ENCODE results near the gene PGPEP1. TPM values are rescaled to one million over a fixed set of nuclear protein-coding genes. Genes with fewer than 3 reads are reported as not detected.

PGPEP1 gene
- total RNA-seq, 2 donors from 2014 or later = 16.4 to 20.6 TPM

- TF ChIP-seq, protein P1, sequence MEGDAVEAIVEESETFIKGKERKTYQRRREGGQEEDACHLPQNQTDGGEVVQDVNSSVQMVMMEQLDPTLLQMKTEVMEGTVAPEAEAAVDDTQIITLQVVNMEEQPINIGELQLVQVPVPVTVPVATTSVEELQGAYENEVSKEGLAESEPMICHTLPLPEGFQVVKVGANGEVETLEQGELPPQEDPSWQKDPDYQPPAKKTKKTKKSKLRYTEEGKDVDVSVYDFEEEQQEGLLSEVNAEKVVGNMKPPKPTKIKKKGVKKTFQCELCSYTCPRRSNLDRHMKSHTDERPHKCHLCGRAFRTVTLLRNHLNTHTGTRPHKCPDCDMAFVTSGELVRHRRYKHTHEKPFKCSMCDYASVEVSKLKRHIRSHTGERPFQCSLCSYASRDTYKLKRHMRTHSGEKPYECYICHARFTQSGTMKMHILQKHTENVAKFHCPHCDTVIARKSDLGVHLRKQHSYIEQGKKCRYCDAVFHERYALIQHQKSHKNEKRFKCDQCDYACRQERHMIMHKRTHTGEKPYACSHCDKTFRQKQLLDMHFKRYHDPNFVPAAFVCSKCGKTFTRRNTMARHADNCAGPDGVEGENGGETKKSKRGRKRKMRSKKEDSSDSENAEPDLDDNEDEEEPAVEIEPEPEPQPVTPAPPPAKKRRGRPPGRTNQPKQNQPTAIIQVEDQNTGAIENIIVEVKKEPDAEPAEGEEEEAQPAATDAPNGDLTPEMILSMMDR (IDR thresholded peaks at IDR 0.05) = no peak
- no peak for DNase-seq (ENCODE audit: low spot score)
- no peaks in the 10 kb centered on the region for H3K27me3 ChIP-seq
- no peaks in the 10 kb centered on the region for H3K36me3 ChIP-seq
- H3K4me3 ChIP-seq = no peak overlapping the region
- peaks cover 0 to 25% of the 10 kb centered on the region in 2 donors for H3K4me1 ChIP-seq
- no peak overlapping the region for H3K27ac ChIP-seq
- no peaks in the 10 kb centered on the region for H3K9me3 ChIP-seq
Observed at GRCh38 chr19:18390065-18390907, 49.9 kb downstream of the PGPEP1 start.

DNA sequence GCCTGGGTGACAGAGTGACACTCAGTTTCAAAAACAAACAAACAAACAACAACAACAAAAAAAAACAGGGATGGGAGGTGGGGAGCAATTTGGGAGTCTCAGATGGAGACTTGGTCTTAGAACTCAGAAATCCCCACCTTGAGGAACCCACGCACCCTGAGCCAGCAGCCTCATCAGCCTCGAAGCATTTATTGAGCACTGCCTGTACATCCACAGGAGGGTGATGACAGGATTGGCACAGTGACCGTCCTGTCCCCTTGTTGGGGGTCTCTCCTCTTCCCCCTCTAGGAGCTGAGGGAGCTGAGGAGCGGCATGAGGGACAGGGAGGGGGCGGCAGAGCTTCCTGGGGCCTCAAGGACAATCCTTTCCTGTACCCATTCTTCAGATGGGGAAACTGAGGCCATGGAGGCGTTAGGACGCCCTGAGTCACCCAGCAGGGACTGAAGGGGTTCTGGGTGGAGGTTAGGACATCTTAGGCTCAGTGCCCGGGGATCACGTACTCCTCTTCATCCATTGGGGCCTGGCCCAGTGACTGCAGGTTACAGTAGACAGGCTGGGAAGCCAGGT is 51.2 kb downstream of the PGPEP1 start:
- Histone ChIP-seq H3K4me3 (no peak overlapping the region), H3K9me3 (no peaks in the 10 kb centered on the region), H3K27ac (no peak overlapping the region), H3K4me1 (peaks cover 0 to 14% of the 10 kb centered on the region in 2 donors), H3K36me3 (no peaks in the 10 kb centered on the region), H3K27me3 (no peaks in the 10 kb centered on the region)
- TF ChIP-seq, protein P1 (IDR thresholded peaks at IDR 0.05) = no peak
- DNase-seq (ENCODE audit: low spot score) = no peak

- peak overlapping the region in 1 of 2 donors; percentile 28 for H3K27ac ChIP-seq
- H3K27me3 ChIP-seq = no peaks in the 10 kb centered on the region
- no peaks in the 10 kb centered on the region for H3K36me3 ChIP-seq
- H3K9me3 ChIP-seq = no peaks in the 10 kb centered on the region
- TF ChIP-seq, protein P1 (IDR thresholded peaks at IDR 0.05) = no peak
- DNase-seq (ENCODE audit: low spot score) = peak; percentile 72
- H3K4me3 ChIP-seq = no peak overlapping the region
- peaks cover 0 to 15% of the 10 kb centered on the region in 2 donors for H3K4me1 ChIP-seq
Observed at GRCh38 chr19:18392417-18392816, 52.0 kb downstream of the PGPEP1 start.

DNA sequence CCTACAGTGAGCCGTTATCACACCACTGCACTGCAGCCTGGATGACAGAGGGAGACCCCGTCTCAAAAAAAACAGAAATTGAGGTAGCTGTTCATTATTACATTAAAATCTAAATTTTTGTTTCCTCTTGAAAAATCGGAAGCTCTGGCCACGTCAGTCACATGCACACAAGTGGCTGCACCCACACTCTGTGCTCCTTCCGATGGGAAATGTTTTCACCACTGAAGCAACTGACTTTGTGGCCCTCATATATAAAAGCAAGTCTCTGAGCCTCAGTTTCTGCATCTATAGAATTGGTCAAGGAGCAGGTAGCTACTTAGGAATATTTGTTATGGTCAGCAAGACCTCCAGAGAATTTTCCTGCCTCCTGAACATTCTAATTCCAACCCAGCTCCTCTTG is 52.5 kb downstream of the PGPEP1 start:
- DNase-seq (ENCODE audit: low spot score) = no peak
- H3K27ac ChIP-seq = peak overlapping the region in 1 of 2 donors; percentile 28
- no peaks in the 10 kb centered on the region for H3K27me3 ChIP-seq

DNA sequence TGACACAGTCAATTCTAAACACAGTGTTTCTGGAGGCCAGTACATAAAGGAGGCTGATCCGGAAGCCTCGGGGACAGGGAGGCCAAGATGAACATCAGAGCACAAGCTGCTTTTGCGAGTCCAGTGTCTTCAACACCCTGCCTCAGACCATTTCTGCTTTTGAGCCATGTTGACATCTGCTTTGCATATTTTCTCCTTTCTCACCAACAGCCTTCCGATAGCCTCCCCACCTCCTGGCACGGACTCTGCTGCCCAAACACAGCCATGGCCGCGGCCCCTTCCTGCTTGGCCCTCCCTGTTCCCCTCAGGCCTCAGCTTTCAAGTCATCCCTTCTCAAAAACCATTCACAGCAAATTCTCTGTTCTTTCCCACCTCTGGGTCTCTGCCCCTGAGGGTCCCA is 53.4 kb downstream of the PGPEP1 start:
- no peak overlapping the region for H3K4me3 ChIP-seq
- no peak overlapping the region for H3K27ac ChIP-seq
- no peak for DNase-seq (ENCODE audit: low spot score)
- H3K9me3 ChIP-seq = no peaks in the 10 kb centered on the region
- peaks cover 0 to 7% of the 10 kb centered on the region in 2 donors for H3K4me1 ChIP-seq
- no peaks in the 10 kb centered on the region for H3K27me3 ChIP-seq
- TF ChIP-seq, protein P1 (IDR thresholded peaks at IDR 0.05) = no peak
- H3K36me3 ChIP-seq = no peaks in the 10 kb centered on the region

More for the DNA sequence above, 52.5 kb downstream of the PGPEP1 start:
- Histone ChIP-seq H3K4me3 (no peak overlapping the region), H3K36me3 (no peaks in the 10 kb centered on the region), H3K9me3 (no peaks in the 10 kb centered on the region), H3K4me1 (peaks cover 0 to 16% of the 10 kb centered on the region in 2 donors)
- TF ChIP-seq, protein P1 (IDR thresholded peaks at IDR 0.05) = no peak
